Stomach (tissue), 4 donors: ENCODE results near the gene PLA2G4B.

Experiments
- POLR2AphosphoS5 ChIP-seq, 3 donors: sonication (generic); formaldehyde crosslinking; IDR thresholded peaks; one replicate each; pipeline ENCODE4 v1.6.1; 2016; ENCODE audit warnings: antibody characterized with exemption in 3 of 3
- TF ChIP-seq, protein P1 (sequence below), 7 experiments: fragments of 450-650 bp in 4 of 7; fragments of 200-600 bp in 3 of 7; sonication (generic) in 3 of 7; IDR thresholded peaks; one replicate each; pipeline ENCODE4 v1.5.1; 2016 to 2019; ENCODE audit warnings: antibody characterized with exemption in 7 of 7, control low read depth in 2 of 7, mild to moderate bottlenecking in 1 of 7

DNA sequence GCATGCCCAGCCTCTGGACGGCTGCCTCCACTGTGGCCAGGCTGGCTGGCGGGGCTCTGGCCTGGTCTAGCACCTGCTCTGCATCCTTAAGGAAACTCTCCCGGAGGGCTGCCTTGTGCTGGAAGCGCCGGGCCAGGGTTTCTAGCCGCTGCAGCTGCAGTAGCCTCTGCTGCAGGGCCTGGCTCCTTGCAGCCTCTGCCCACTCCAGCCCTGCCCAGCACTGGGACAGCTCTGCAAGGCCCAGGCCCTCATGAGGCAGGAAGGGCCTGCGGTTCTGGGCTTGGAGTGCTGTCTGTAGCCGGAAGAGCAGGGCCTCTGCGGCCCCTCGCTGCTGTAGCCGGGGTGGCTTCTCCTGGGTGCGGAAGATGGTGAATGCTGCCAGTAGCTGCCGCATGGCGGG, 47.2 kb downstream of the PLA2G4B start:
- no peak for TF ChIP-seq POLR2AphosphoS5 (IDR thresholded peaks at IDR 0.05)
- TF ChIP-seq, protein P1, sequence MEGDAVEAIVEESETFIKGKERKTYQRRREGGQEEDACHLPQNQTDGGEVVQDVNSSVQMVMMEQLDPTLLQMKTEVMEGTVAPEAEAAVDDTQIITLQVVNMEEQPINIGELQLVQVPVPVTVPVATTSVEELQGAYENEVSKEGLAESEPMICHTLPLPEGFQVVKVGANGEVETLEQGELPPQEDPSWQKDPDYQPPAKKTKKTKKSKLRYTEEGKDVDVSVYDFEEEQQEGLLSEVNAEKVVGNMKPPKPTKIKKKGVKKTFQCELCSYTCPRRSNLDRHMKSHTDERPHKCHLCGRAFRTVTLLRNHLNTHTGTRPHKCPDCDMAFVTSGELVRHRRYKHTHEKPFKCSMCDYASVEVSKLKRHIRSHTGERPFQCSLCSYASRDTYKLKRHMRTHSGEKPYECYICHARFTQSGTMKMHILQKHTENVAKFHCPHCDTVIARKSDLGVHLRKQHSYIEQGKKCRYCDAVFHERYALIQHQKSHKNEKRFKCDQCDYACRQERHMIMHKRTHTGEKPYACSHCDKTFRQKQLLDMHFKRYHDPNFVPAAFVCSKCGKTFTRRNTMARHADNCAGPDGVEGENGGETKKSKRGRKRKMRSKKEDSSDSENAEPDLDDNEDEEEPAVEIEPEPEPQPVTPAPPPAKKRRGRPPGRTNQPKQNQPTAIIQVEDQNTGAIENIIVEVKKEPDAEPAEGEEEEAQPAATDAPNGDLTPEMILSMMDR (IDR thresholded peaks at IDR 0.05): no peak
